Neural cell (in vitro differentiated cells): ENCODE results near the gene GLYATL1. TPM values are rescaled to one million over a fixed set of nuclear protein-coding genes. Genes with fewer than 3 reads are reported as not detected.

Experiments
- H2AFZ ChIP-seq: fragments of 200-600, 300-800 bp; sonication (generic), shearing (Covaris generic); 2 replicates; pipeline ENCODE4 v1.6.0; 2014; ENCODE audit warnings: low read depth, mild to moderate bottlenecking, antibody characterized with exemption, low read length, moderate library complexity
- H3F3A ChIP-seq: fragments of 200-600 bp; shearing (Covaris generic); 2 replicates; pipeline ENCODE4 v1.6.1; 2016; ENCODE audit warnings: mild to moderate bottlenecking, moderate library complexity, mixed read lengths, antibody characterized with exemption, low read length; ENCODE audit not compliant: insufficient read depth, poor library complexity, severe bottlenecking
- H3K27ac ChIP-seq: fragments of 200-600, 300-800 bp; sonication (generic), shearing (Covaris generic); 2 replicates; pipeline ENCODE4 v1.5.1; 2014; ENCODE audit warnings: mild to moderate bottlenecking, low read length, moderate library complexity
- H3K27me3 ChIP-seq: fragments of 300-800, 200-600 bp; sonication (generic), shearing (Covaris generic); 2 replicates; pipeline ENCODE4 v1.6.0; 2014; ENCODE audit warnings: mild to moderate bottlenecking, low read depth, low read length, moderate library complexity; ENCODE audit not compliant: insufficient read depth
- H3K36me3 ChIP-seq: fragments of 300-800, 200-600 bp; sonication (generic), shearing (Covaris generic); 2 replicates; pipeline ENCODE4 v1.5.1; 2014; ENCODE audit warnings: mild to moderate bottlenecking, antibody characterized with exemption, low read length, moderate library complexity; ENCODE audit not compliant: insufficient read depth
- H3K4me2 ChIP-seq: fragments of 300-800, 200-600 bp; sonication (generic), shearing (Covaris generic); 2 replicates; pipeline ENCODE4 v1.6.0; 2014; ENCODE audit warnings: mild to moderate bottlenecking, low read length
- H3K4me3 ChIP-seq: fragments of 300-800, 200-600 bp; sonication (generic), shearing (Covaris generic); 2 replicates; pipeline ENCODE4 v1.5.1; 2014; ENCODE audit warnings: mild to moderate bottlenecking, low read length, moderate library complexity
- H3K79me2 ChIP-seq: fragments of 200-600 bp; shearing (Covaris generic); replicated peaks from 2 replicates; pipeline ENCODE4 v1.6.0; 2014; ENCODE audit warnings: mild to moderate bottlenecking, low read length, moderate library complexity; ENCODE audit not compliant: insufficient read depth
- H3K9ac ChIP-seq: fragments of 300-800, 200-600 bp; sonication (generic), shearing (Covaris generic); 2 replicates; pipeline ENCODE4 v1.6.1; 2016; ENCODE audit warnings: mild to moderate bottlenecking, low read length, mixed read lengths
- H3K9me2 ChIP-seq: fragments of 200-600 bp; shearing (Covaris generic); 2 replicates; pipeline ENCODE4 v1.6.1; 2016; ENCODE audit warnings: mild to moderate bottlenecking, low read length, mixed read lengths; ENCODE audit not compliant: insufficient read depth
- H3K9me3 ChIP-seq: fragments of 200-600, 300-800 bp; sonication (generic), shearing (Covaris generic); 2 replicates; pipeline ENCODE4 v1.6.1; 2016; ENCODE audit warnings: mild to moderate bottlenecking, mixed run types, low read length, moderate library complexity, mixed read lengths
- H4K20me1 ChIP-seq: fragments of 200-600 bp; shearing (Covaris generic); 2 replicates; pipeline ENCODE4 v1.6.1; 2016; ENCODE audit warnings: mild to moderate bottlenecking, mixed run types; ENCODE audit not compliant: insufficient read depth
- EP300 ChIP-seq: fragments of 450-650 bp; conservative IDR thresholded peaks from 2 replicates; pipeline ENCODE4 v1.6.1; 2014; ENCODE audit warnings: antibody characterized with exemption, mild to moderate bottlenecking, moderate library complexity; ENCODE audit not compliant: poor library complexity, severe bottlenecking
- EZH2 ChIP-seq: fragments of 200-600, 300-800 bp; shearing (Covaris generic), sonication (generic); IDR thresholded peaks from 2 replicates; pipeline ENCODE4 v1.6.1; 2014; ENCODE audit warnings: antibody characterized with exemption, low read length, borderline replicate concordance, mild to moderate bottlenecking; ENCODE audit not compliant: insufficient read depth, poor library complexity, severe bottlenecking
- MXI1 ChIP-seq: fragments of 450-650 bp; conservative IDR thresholded peaks from 2 replicates; pipeline ENCODE4 v1.6.1; 2014; ENCODE audit warnings: antibody characterized with exemption, mild to moderate bottlenecking; ENCODE audit not compliant: poor library complexity, severe bottlenecking
- POLR2AphosphoS5 ChIP-seq: IDR thresholded peaks from 2 replicates; pipeline ENCODE4 v1.6.1; 2012
- RAD21 ChIP-seq: fragments of 450-650 bp; conservative IDR thresholded peaks from 2 replicates; pipeline ENCODE4 v1.6.1; 2014; ENCODE audit warnings: antibody characterized with exemption, mild to moderate bottlenecking, moderate library complexity
- SMC3 ChIP-seq: fragments of 450-650 bp; conservative IDR thresholded peaks from 2 replicates; pipeline ENCODE4 v1.6.1; 2014; ENCODE audit warnings: antibody characterized with exemption, mild to moderate bottlenecking, moderate library complexity; ENCODE audit not compliant: poor library complexity
- TAF1 ChIP-seq: IDR thresholded peaks from 2 replicates; pipeline ENCODE4 v1.6.1; 2012; ENCODE audit warnings: low read depth
- polyA plus RNA-seq: library from polyadenylated mRNA; depleted of rRNA; stranded (reverse); fragments of >200 nt; gene quantifications from 2 replicates; pipeline ENCODE4 v1.2.3, GENCODE V29; 2014
- TF ChIP-seq, protein P1 (sequence below): IDR thresholded peaks from 2 replicates; pipeline ENCODE4 v1.6.1; 2012; ENCODE audit warnings: borderline replicate concordance
- TF ChIP-seq, protein P2 (sequence below): fragments of 450-650 bp; IDR thresholded peaks from 2 replicates; pipeline ENCODE4 v1.5.1; 2014; ENCODE audit warnings: antibody characterized with exemption, mild to moderate bottlenecking, moderate library complexity; ENCODE audit not compliant: poor library complexity, severe bottlenecking

GLYATL1 gene
- polyA plus RNA-seq, 1 donor from 2014 or later, result 0.84 TPM

GRCh38 chr11:58957922-58958321 is 18.6 kb downstream of the GLYATL1 start:
- H3K4me3 ChIP-seq, result no peak overlapping the region
- H3K9me3 ChIP-seq, result no peaks in the 10 kb centered on the region
- no peaks in the 10 kb centered on the region for H3K79me2 ChIP-seq
- TF ChIP-seq POLR2AphosphoS5, result no peak
- TF ChIP-seq, protein P1, sequence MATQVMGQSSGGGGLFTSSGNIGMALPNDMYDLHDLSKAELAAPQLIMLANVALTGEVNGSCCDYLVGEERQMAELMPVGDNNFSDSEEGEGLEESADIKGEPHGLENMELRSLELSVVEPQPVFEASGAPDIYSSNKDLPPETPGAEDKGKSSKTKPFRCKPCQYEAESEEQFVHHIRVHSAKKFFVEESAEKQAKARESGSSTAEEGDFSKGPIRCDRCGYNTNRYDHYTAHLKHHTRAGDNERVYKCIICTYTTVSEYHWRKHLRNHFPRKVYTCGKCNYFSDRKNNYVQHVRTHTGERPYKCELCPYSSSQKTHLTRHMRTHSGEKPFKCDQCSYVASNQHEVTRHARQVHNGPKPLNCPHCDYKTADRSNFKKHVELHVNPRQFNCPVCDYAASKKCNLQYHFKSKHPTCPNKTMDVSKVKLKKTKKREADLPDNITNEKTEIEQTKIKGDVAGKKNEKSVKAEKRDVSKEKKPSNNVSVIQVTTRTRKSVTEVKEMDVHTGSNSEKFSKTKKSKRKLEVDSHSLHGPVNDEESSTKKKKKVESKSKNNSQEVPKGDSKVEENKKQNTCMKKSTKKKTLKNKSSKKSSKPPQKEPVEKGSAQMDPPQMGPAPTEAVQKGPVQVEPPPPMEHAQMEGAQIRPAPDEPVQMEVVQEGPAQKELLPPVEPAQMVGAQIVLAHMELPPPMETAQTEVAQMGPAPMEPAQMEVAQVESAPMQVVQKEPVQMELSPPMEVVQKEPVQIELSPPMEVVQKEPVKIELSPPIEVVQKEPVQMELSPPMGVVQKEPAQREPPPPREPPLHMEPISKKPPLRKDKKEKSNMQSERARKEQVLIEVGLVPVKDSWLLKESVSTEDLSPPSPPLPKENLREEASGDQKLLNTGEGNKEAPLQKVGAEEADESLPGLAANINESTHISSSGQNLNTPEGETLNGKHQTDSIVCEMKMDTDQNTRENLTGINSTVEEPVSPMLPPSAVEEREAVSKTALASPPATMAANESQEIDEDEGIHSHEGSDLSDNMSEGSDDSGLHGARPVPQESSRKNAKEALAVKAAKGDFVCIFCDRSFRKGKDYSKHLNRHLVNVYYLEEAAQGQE, result no peak
- TF ChIP-seq, protein P2, sequence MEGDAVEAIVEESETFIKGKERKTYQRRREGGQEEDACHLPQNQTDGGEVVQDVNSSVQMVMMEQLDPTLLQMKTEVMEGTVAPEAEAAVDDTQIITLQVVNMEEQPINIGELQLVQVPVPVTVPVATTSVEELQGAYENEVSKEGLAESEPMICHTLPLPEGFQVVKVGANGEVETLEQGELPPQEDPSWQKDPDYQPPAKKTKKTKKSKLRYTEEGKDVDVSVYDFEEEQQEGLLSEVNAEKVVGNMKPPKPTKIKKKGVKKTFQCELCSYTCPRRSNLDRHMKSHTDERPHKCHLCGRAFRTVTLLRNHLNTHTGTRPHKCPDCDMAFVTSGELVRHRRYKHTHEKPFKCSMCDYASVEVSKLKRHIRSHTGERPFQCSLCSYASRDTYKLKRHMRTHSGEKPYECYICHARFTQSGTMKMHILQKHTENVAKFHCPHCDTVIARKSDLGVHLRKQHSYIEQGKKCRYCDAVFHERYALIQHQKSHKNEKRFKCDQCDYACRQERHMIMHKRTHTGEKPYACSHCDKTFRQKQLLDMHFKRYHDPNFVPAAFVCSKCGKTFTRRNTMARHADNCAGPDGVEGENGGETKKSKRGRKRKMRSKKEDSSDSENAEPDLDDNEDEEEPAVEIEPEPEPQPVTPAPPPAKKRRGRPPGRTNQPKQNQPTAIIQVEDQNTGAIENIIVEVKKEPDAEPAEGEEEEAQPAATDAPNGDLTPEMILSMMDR, result no peak
- no peak for TF ChIP-seq EZH2
- TF ChIP-seq TAF1, result no peak
- no peak for TF ChIP-seq RAD21
- TF ChIP-seq MXI1, result no peak
- no peak for TF ChIP-seq EP300
- TF ChIP-seq SMC3, result no peak
- no peaks in the 10 kb centered on the region for H3F3A ChIP-seq
- no peak overlapping the region for H3K9ac ChIP-seq
- no peaks in the 10 kb centered on the region for H4K20me1 ChIP-seq
- no peaks in the 10 kb centered on the region for H3K9me2 ChIP-seq
- no peak overlapping the region for H3K4me2 ChIP-seq
- no peak overlapping the region for H3K27ac ChIP-seq
- H3K27me3 ChIP-seq, result no peaks in the 10 kb centered on the region
- no peak overlapping the region for H2AFZ ChIP-seq
- H3K36me3 ChIP-seq, result no peaks in the 10 kb centered on the region

DNA sequence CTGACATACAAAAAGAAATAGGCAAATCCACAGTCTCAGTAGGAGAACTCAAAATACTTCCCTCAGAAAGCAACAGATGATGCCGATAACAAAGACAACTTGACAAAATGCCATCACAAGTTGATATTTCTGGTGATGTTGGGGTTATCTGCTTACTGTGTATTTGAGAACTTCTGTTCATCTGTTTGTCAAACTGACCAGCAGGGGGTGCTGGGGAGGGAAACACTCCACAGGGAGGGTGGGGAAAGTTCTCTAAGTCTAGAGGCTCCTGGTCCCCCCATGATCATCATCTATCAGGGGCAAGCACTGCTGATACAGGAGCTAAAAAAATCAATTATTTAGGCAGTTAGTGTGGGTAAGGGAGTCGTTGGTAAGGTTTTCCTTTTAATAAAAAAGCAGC is 19.2 kb downstream of the GLYATL1 start:
- TF ChIP-seq EZH2 (no peak), EP300 (no peak), MXI1 (no peak), TAF1 (no peak), POLR2AphosphoS5 (no peak), SMC3 (no peak)
- TF ChIP-seq, protein P2, result no peak
- H4K20me1 ChIP-seq, result no peaks in the 10 kb centered on the region
- H3K27ac ChIP-seq, result no peak overlapping the region
- H3F3A ChIP-seq, result no peaks in the 10 kb centered on the region
- H3K9me2 ChIP-seq, result no peaks in the 10 kb centered on the region
- H3K79me2 ChIP-seq, result no peaks in the 10 kb centered on the region
- H2AFZ ChIP-seq, result no peak overlapping the region
- H3K27me3 ChIP-seq, result no peaks in the 10 kb centered on the region
- H3K9me3 ChIP-seq, result no peaks in the 10 kb centered on the region
- H3K4me3 ChIP-seq, result no peak overlapping the region
- no peak overlapping the region for H3K9ac ChIP-seq
- no peaks in the 10 kb centered on the region for H3K36me3 ChIP-seq
- no peak overlapping the region for H3K4me2 ChIP-seq
